HepG2 (cell line): ENCODE data around the gene RHOBTB3. TPM values are rescaled to one million over a fixed set of nuclear protein-coding genes. Genes with fewer than 3 reads are reported as not detected.
A peak's percentile ranks its signal among the peaks of the same experiment; 100 is the strongest.

Experiments
- ATAC-seq: fragments of 200-7000 bp; cut with Tn5 transposase; 3 replicates; pipeline ENCODE4 v1.9.1; 2020; ENCODE audit warnings: mild to moderate bottlenecking, moderate library complexity
- BruUV-seq: library from RNA; stranded (reverse); fragments of 400-500 nt; replicated peaks from 2 replicates; lab custom pipeline; 2021; lab: Mats Ljungman, UMichigan
- CTCF ChIA-PET: fragments of 300-600 bp; formaldehyde crosslinking; extraction: SDS; loops from one replicate; lab custom pipeline; 2021; ENCODE audit warnings: low total read pairs, inconsistent platforms, low intra/inter-chr PET ratio; lab: Yijun Ruan, JAX
- POLR2A ChIA-PET: fragments of 350-600 bp; sonication (Branson Sonifier 250); formaldehyde crosslinking; loops from one replicate; lab custom pipeline; 2020; ENCODE audit warnings: antibody characterized with exemption, inconsistent platforms; lab: Yijun Ruan, JAX
- DNase-seq: peaks from one replicate; pipeline ENCODE4 v3.0.0-alpha.2; 2015; ENCODE audit warnings: low spot score
- FAIRE-seq: peaks from 3 replicates; lab custom pipeline; 2011; peaks lifted over from hg19 to GRCh38; lab: Jason Lieb, UNC
- H2AFZ ChIP-seq: one replicate; pipeline ENCODE4 v1.6.1; 2011; ENCODE audit warnings: low read length, inconsistent platforms
- H3K27ac ChIP-seq: fragments of 300-600 bp; 3 replicates; pipeline ENCODE4 v1.8.0; 2011; ENCODE audit warnings: mixed run types, mild to moderate bottlenecking, mixed read lengths, low read length, inconsistent platforms; ENCODE audit not compliant: insufficient read depth; ENCODE audit errors: extremely low read length
- H3K27me3 ChIP-seq, 2 experiments: fragments of 200-600 bp in 1 of 2; 2 replicates in 1 of 2; 3 replicates in 1 of 2; pipeline versions ENCODE4 v1.6.0 to v1.8.0; 2011; ENCODE audit warnings: low read length in 2 of 2, mild to moderate bottlenecking in 2 of 2, moderate library complexity in 2 of 2, inconsistent platforms in 1 of 2; ENCODE audit not compliant: insufficient read depth in 2 of 2, control insufficient read depth in 1 of 2
- H3K36me3 ChIP-seq, 2 experiments: fragments of 200-600 bp in 1 of 2; replicated peaks in 1 of 2; 2 replicates in 1 of 2; 3 replicates in 1 of 2; pipeline versions ENCODE4 v1.5.1 to v1.8.0; 2011; ENCODE audit warnings: low read length in 2 of 2, inconsistent platforms in 1 of 2; ENCODE audit not compliant: insufficient read depth in 2 of 2, control insufficient read depth in 1 of 2
- H3K4me1 ChIP-seq: 2 replicates; pipeline ENCODE4 v1.5.1; 2012; ENCODE audit warnings: low read length, inconsistent platforms; ENCODE audit not compliant: insufficient read depth
- H3K4me2 ChIP-seq: 2 replicates; pipeline ENCODE4 v1.6.0; 2011; ENCODE audit warnings: low read depth, low read length, inconsistent platforms
- H3K4me3 ChIP-seq, 3 experiments: fragments of 200-600 bp in 1 of 3; sonication (generic), shearing (Covaris generic) in 1 of 3; replicated peaks in 1 of 3; 2 replicates each; pipeline ENCODE4 v1.5.1; 2011 to 2016; ENCODE audit warnings: low read length in 3 of 3, inconsistent platforms in 2 of 3, low read depth in 2 of 3, mild to moderate bottlenecking in 2 of 3, control low read depth in 1 of 3, mixed read lengths in 1 of 3; ENCODE audit not compliant: insufficient read depth in 1 of 3
- H3K79me2 ChIP-seq: one replicate; pipeline ENCODE4 v1.6.1; 2011; ENCODE audit warnings: low read length, inconsistent platforms; ENCODE audit not compliant: insufficient read depth
- H3K9ac ChIP-seq: 2 replicates; pipeline ENCODE4 v1.6.0; 2011; ENCODE audit warnings: mild to moderate bottlenecking, low read depth, low read length, inconsistent platforms; ENCODE audit not compliant: insufficient read depth
- H3K9me3 ChIP-seq: 2 replicates; pipeline ENCODE4 v1.5.1; 2012; ENCODE audit warnings: mild to moderate bottlenecking, low read length
- H4K20me1 ChIP-seq: 2 replicates; pipeline ENCODE4 v1.6.0; 2011; ENCODE audit warnings: inconsistent platforms, mild to moderate bottlenecking, low read length, moderate library complexity; ENCODE audit not compliant: insufficient read depth
- BRCA1 ChIP-seq: sonication (generic); formaldehyde crosslinking; IDR thresholded peaks from 2 replicates; pipeline ENCODE4 v1.4.0; 2020; ENCODE audit warnings: missing genetic modification reagents
- HNF4G ChIP-seq, 2 experiments: sonication (generic) in 1 of 2; formaldehyde crosslinking in 1 of 2; IDR thresholded peaks; 2 replicates each; pipeline versions ENCODE4 v1.4.0 to v1.6.1; 2011 to 2020; ENCODE audit warnings: borderline replicate concordance in 2 of 2, low read depth in 2 of 2, mild to moderate bottlenecking in 2 of 2, low read length in 1 of 2, missing genetic modification reagents in 1 of 2, moderate library complexity in 1 of 2
- HOXD1 ChIP-seq: sonication (generic); formaldehyde crosslinking; IDR thresholded peaks from 2 replicates; pipeline ENCODE4 v1.5.0; 2020; ENCODE audit warnings: missing genetic modification reagents
- MXD4 ChIP-seq: IDR thresholded peaks from 2 replicates; pipeline ENCODE4 v1.6.1; 2016; ENCODE audit warnings: mild to moderate bottlenecking, missing biosample characterization, missing genetic modification reagents
- NFE2L2 ChIP-seq: fragments of 150-350 bp; IDR thresholded peaks from 2 replicates; pipeline ENCODE4 v1.6.1; 2014; ENCODE audit warnings: low read length
- REST ChIP-seq, 2 experiments: IDR thresholded peaks; 2 replicates each; pipeline ENCODE4 v1.6.1; 2011 to 2012; ENCODE audit warnings: low read length in 2 of 2, borderline replicate concordance in 1 of 2, low read depth in 1 of 2, mild to moderate bottlenecking in 1 of 2, moderate library complexity in 1 of 2
- SOX13 ChIP-seq, 3 experiments: fragments of 450-650 bp in 1 of 3; sonication (generic) in 1 of 3; formaldehyde crosslinking in 1 of 3; IDR thresholded peaks in 2 of 3; conservative IDR thresholded peaks in 1 of 3; 2 replicates each; pipeline versions ENCODE4 v1.5.0 to v1.6.1; 2016 to 2020; ENCODE audit warnings: antibody characterized with exemption in 1 of 3, mild to moderate bottlenecking in 1 of 3, missing compliant biosample characterization in 1 of 3, missing genetic modification reagents in 1 of 3, moderate library complexity in 1 of 3
- ZBTB10 ChIP-seq: sonication (generic); formaldehyde crosslinking; IDR thresholded peaks from 2 replicates; pipeline ENCODE4 v1.4.0; 2020; ENCODE audit warnings: missing genetic modification reagents, borderline replicate concordance
- ZBTB46 ChIP-seq: sonication (generic); formaldehyde crosslinking; IDR thresholded peaks from 2 replicates; pipeline ENCODE4 v1.4.0; 2020; ENCODE audit warnings: mild to moderate bottlenecking, missing genetic modification reagents, borderline replicate concordance
- ZFP37 ChIP-seq: sonication (generic); formaldehyde crosslinking; IDR thresholded peaks from 2 replicates; pipeline ENCODE4 v1.4.0; 2020; ENCODE audit warnings: missing genetic modification reagents, borderline replicate concordance
- ZNF556 ChIP-seq: sonication (generic); formaldehyde crosslinking; IDR thresholded peaks from 2 replicates; pipeline ENCODE4 v1.4.0; 2020; ENCODE audit warnings: mild to moderate bottlenecking, missing genetic modification reagents, borderline replicate concordance
- ZSCAN25 ChIP-seq: sonication (generic); formaldehyde crosslinking; IDR thresholded peaks from 2 replicates; pipeline ENCODE4 v1.8.0; 2022; ENCODE audit warnings: mild to moderate bottlenecking, missing genetic modification reagents
- WGBS: methylation state at CpG from one replicate; pipeline ENCODE4 v1.1.6; 2017; ENCODE audit warnings: low lambda C conversion rate; 5-methylcytosine and 5-hydroxymethylcytosine counted together
- in situ Hi-C: cut with HindIII; loops from 2 replicates; pipeline ENCODE4 v1.10.0; 2017; ENCODE audit warnings: low pct_unique_long_range_greater_than_20kb; ENCODE audit not compliant: extremely low pct_ligation_motif_present
- intact Hi-C: fragments of 100-400 bp; cut with micrococcal nuclease; formaldehyde crosslinking; loops from one replicate; pipeline ENCODE4 v1.10.0; 2022; ENCODE audit not compliant: unreplicated experiment
- polyA plus RNA-seq, 8 experiments: library from polyadenylated mRNA; depleted of rRNA in 3 of 8; stranded (reverse) in 7 of 8; unstranded in 1 of 8; fragments of >200 nt; fragmentation: Illumina TruSeq in 4 of 8; extraction: Trizol in 4 of 8; gene quantifications; 2 replicates each; pipeline versions ENCODE4 v1.2.1 to v1.2.3, GENCODE V29; 2011 to 2016; ENCODE audit warnings: low read depth in 4 of 8, missing spikeins in 1 of 8, mixed read lengths in 1 of 8; ENCODE audit not compliant: insufficient read depth in 1 of 8
- total RNA-seq, 5 experiments: library from RNA; depleted of rRNA; stranded (reverse); fragments of >200 nt; fragmentation: Illumina TruSeq; extraction: Trizol; gene quantifications; 2 replicates each; pipeline ENCODE4 v1.2.3, GENCODE V29; 2016; ENCODE audit warnings: low read depth in 1 of 5

The RHOBTB3 gene
- total and polyA plus RNA-seq, 2 of the 13 experiments (the other 11 are each of a cell fraction or from before 2014, with no cell fraction given): 31.6 to 35.4 TPM

- TF ChIP-seq REST (IDR thresholded peaks at IDR 0.05; ENCODE audit: borderline replicate concordance in 1 of 2, low read depth in 1 of 2, low read length in 2 of 2): no peak
- TF ChIP-seq ZFP37 (CRISPR knock-in tag): no peak
- no peak for TF ChIP-seq ZSCAN25 (CRISPR knock-in tag)
- no peak for TF ChIP-seq MXD4 (CRISPR knock-in tag)
- TF ChIP-seq HOXD1: no peak
- TF ChIP-seq ZNF556 (CRISPR knock-in tag): no peak
- TF ChIP-seq BRCA1: no peak
These were observed 67.4 kb downstream of the RHOBTB3 start (continued) for GRCh38 chr5:95798545-95798944.

GRCh38 chr5:95799191-95799835 lies 68.2 kb downstream of the RHOBTB3 start:
- Histone ChIP-seq H3K9me3 (no peaks in the 10 kb centered on the region), H3K4me3 (no peak overlapping the region), H3K9ac (no peak overlapping the region), H3K4me2 (no peak overlapping the region), H3K79me2 (no peaks in the 10 kb centered on the region), H3K27me3 (no peaks in the 10 kb centered on the region), H3K36me3 (no peaks in the 10 kb centered on the region), H3K4me1 (peaks cover 69% of the 10 kb centered on the region), H3K27ac (no peak overlapping the region), H2AFZ (no peak overlapping the region), H4K20me1 (no peaks in the 10 kb centered on the region)
- ATAC-seq (no peak), FAIRE-seq (peak; percentile 49), DNase-seq (peak; percentile 19)
- BruUV-seq: no TSS peak
- POLR2A ChIA-PET: interaction anchor here (2.1 kb wide), 1 partner anchor 24 kb away, joined by 12 read pairs; the partner anchor contains the start of gene GLRX
- 97% methylated on average over 4 of the region's 4 CpGs for WGBS
- CTCF ChIA-PET: no interaction called here
- intact Hi-C loops (no loop called here), in situ Hi-C loops (no loop called here)
- TF ChIP-seq NFE2L2: 0 out of 2 replicates have a peak, but pooled peaks have one; percentile 17
- no peak for TF ChIP-seq HNF4G (IDR thresholded peaks at IDR 0.05; ENCODE audit: borderline replicate concordance, low read depth, low read length)
- TF ChIP-seq HNF4G (CRISPR knock-in tag; IDR thresholded peaks at IDR 0.05; ENCODE audit: borderline replicate concordance, low read depth): no peak
- no peak for TF ChIP-seq ZBTB10 (CRISPR knock-in tag)
- no peak for TF ChIP-seq ZBTB46
- TF ChIP-seq SOX13 (IDR thresholded peaks at IDR 0.05): no peak
- peak in 1 of 2 experiments; percentile 19; a peak in 1 of 4 replicates for TF ChIP-seq SOX13 (CRISPR knock-in tag; conservative IDR thresholded peaks at IDR 0.05 in 1 of 2, IDR thresholded peaks at IDR 0.05 in 1 of 2)
